Body of pancreas (tissue), 4 donors: ENCODE data around the gene DDIT4.
"Not testable (repeated sequence)": the region's sequence is repeated elsewhere in the genome, so short reads cannot be mapped to it uniquely, and the experiment has no call there.

ENCODE experiments used
- POLR2A ChIP-seq, 3 donors: fragments of 450-650 bp; IDR thresholded peaks; one replicate each; pipeline ENCODE4 v1.6.1; 2016; ENCODE audit warnings: antibody characterized with exemption in 3 of 3, mild to moderate bottlenecking in 2 of 3
- TF ChIP-seq, protein P1 (sequence below), 7 experiments: fragments of 450-650 bp in 4 of 7; fragments of 200-600 bp in 3 of 7; sonication (generic) in 3 of 7; IDR thresholded peaks; one replicate each; pipeline ENCODE4 v1.5.1; 2016 to 2019; ENCODE audit warnings: antibody characterized with exemption in 7 of 7

DNA sequence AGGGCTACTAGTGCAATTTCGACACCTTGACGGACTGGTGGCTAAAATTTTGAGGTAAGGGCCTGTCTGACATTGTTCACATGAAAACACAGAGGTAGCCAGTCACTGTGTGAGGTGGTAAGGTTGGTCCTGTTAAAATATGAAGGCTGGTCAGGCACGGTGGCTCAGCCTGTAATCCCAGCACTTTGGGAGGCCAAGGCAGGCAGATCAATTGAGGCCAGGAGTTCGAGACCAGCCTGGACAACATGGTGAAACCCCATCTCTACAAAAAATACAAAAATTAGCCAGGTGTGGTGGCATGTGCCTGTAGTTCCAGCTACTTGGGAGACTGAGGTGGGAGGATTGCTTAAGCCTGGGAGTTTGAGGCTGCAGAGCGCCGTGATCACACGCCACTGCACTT, 34.0 kb downstream of the DDIT4 start:
- TF ChIP-seq, protein P1, sequence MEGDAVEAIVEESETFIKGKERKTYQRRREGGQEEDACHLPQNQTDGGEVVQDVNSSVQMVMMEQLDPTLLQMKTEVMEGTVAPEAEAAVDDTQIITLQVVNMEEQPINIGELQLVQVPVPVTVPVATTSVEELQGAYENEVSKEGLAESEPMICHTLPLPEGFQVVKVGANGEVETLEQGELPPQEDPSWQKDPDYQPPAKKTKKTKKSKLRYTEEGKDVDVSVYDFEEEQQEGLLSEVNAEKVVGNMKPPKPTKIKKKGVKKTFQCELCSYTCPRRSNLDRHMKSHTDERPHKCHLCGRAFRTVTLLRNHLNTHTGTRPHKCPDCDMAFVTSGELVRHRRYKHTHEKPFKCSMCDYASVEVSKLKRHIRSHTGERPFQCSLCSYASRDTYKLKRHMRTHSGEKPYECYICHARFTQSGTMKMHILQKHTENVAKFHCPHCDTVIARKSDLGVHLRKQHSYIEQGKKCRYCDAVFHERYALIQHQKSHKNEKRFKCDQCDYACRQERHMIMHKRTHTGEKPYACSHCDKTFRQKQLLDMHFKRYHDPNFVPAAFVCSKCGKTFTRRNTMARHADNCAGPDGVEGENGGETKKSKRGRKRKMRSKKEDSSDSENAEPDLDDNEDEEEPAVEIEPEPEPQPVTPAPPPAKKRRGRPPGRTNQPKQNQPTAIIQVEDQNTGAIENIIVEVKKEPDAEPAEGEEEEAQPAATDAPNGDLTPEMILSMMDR (IDR thresholded peaks at IDR 0.05), result not testable (repeated sequence)
- TF ChIP-seq POLR2A (IDR thresholded peaks at IDR 0.05), result not testable (repeated sequence)
